ENCODE results near the gene WNK3. TPM values are rescaled to one million over a fixed set of nuclear protein-coding genes. Genes with fewer than 3 reads are reported as not detected.

Gene WNK3
- total and polyA plus RNA-seq, 9 of the 15 experiments (the other 6 are each of a cell fraction or from before 2014, with no cell fraction given): under 0.01 to 0.02 (median 0.01) TPM; not detected in 4

GRCh38 chrX:54320067-54320466, 37.8 kb downstream of the WNK3 start:
- H3K36me3 ChIP-seq (ENCODE audit: control insufficient read depth, insufficient read depth, low read length): no peaks in the 10 kb centered on the region
- H3K4me1 ChIP-seq (replicated peaks in 1 of 2; ENCODE audit: control insufficient read depth in 2 of 2, insufficient read depth in 2 of 2, low read length in 2 of 2): no peaks in the 10 kb centered on the region
- ChIA-PET POLR2A (interaction anchor here (1.0 kb wide), 1 partner anchor 17 kb away, joined by 3 read pairs; no protein-coding TSS in a partner anchor), CTCF (ENCODE audit: low intra/inter-chr PET ratio) (no interaction called here)
- no peaks in the 10 kb centered on the region for H3K9me1 ChIP-seq (ENCODE audit: control insufficient read depth, insufficient read depth, low read length)
- no peaks in the 10 kb centered on the region for H3K79me2 ChIP-seq (ENCODE audit: control insufficient read depth, insufficient read depth, low read length)
- no peak overlapping the region for H3K4me2 ChIP-seq (ENCODE audit: insufficient read depth, low read length)
- H3K9me3 ChIP-seq (replicated peaks; ENCODE audit: control insufficient read depth, insufficient read depth, low read depth, low read length): no peaks in the 10 kb centered on the region
- ATAC-seq (no peak), DNase-seq (ENCODE audit: extremely low read depth in 1 of 4, low spot score in 3 of 4) (no peak), FAIRE-seq (no peak)
- TF ChIP-seq ZNF609 (CRISPR knock-in tag; IDR thresholded peaks at IDR 0.05; ENCODE audit: borderline replicate concordance) (no peak), HLTF (IDR thresholded peaks at IDR 0.05) (no peak), PRMT5 (CRISPR knock-in tag; IDR thresholded peaks at IDR 0.05) (no peak), CBX5 (IDR thresholded peaks at IDR 0.05; ENCODE audit: borderline replicate concordance, low read depth) (no peak)
- no peak overlapping the region for H3K27ac ChIP-seq (ENCODE audit: extremely low read depth, low read depth, low read length)
- H3K27me3 ChIP-seq (ENCODE audit: control insufficient read depth in 2 of 2, insufficient read depth in 2 of 2, low read length in 2 of 2): no peaks in the 10 kb centered on the region
- in situ Hi-C loops (cut with MboI): no loop called here
- 0% methylated on average over 1 of the region's 1 CpG for WGBS (ENCODE audit: insufficient coverage, low coverage, missing lambda C conversion rate)
- H4K20me1 ChIP-seq (replicated peaks; ENCODE audit: control insufficient read depth, insufficient read depth, low read length): no peaks in the 10 kb centered on the region
- no peak overlapping the region for H3K9ac ChIP-seq (ENCODE audit: insufficient read depth in 1 of 2, low read depth in 2 of 2, low read length in 2 of 2)
- intact Hi-C loops (cut with micrococcal nuclease): no loop called here
- no peak overlapping the region for H2AFZ ChIP-seq (ENCODE audit: low read depth, low read length)
- no peak overlapping the region for H3K4me3 ChIP-seq
- no TSS peak for BruUV-seq (replicated peaks)
